Effector memory CD8-positive, alpha-beta T cell (primary cell): ENCODE results near the gene SFT2D2.

Experiments used
- ATAC-seq: fragments of 150-1000 bp; cut with Tn5 transposase; replicated peaks from 2 replicates; pipeline ENCODE4 v1.10.0; 2021; ENCODE audit warnings: mild to moderate bottlenecking, moderate library complexity
- DNase-seq, 3 experiments: peaks; one replicate each; pipeline ENCODE4 v3.0.0; 2021
- H3K27ac Mint-ChIP-seq, 2 donors: one replicate each; pipeline ENCODE4 v1.8.0; 2022; ENCODE audit warnings: mild to moderate bottlenecking in 2 of 2, mixed read lengths in 2 of 2, moderate library complexity in 2 of 2
- H3K27me3 Mint-ChIP-seq, 2 donors: one replicate each; pipeline ENCODE4 v1.8.0; 2022; ENCODE audit warnings: mixed read lengths in 2 of 2
- H3K36me3 Mint-ChIP-seq: one replicate; pipeline ENCODE4 v1.8.0; 2022; ENCODE audit warnings: mild to moderate bottlenecking, moderate library complexity, mixed read lengths; ENCODE audit not compliant: insufficient read depth
- H3K4me1 Mint-ChIP-seq, 2 donors: one replicate each; pipeline ENCODE4 v1.8.0; 2022; ENCODE audit warnings: low read depth in 2 of 2, mixed read lengths in 2 of 2
- H3K4me3 Mint-ChIP-seq, 2 donors: one replicate each; pipeline ENCODE4 v1.8.0; 2022; ENCODE audit warnings: mild to moderate bottlenecking in 2 of 2, mixed read lengths in 2 of 2, moderate library complexity in 2 of 2
- H3K9me3 Mint-ChIP-seq, 2 donors: one replicate each; pipeline ENCODE4 v1.8.0; 2022; ENCODE audit warnings: mixed read lengths in 2 of 2

The SFT2D2 gene

GRCh38 chr1:168230709-168231108, 4.9 kb downstream of the SFT2D2 start:
- ATAC-seq (no peak), DNase-seq (no peak)
- H3K4me1 Mint-ChIP-seq, result peaks cover 63 to 77% of the 10 kb centered on the region in 2 donors
- H3K4me3 Mint-ChIP-seq, result no peak overlapping the region
- peak overlapping the region; percentile 38 to 44 for H3K27ac Mint-ChIP-seq
- H3K27me3 Mint-ChIP-seq, result no peaks in the 10 kb centered on the region
- H3K9me3 Mint-ChIP-seq, result no peaks in the 10 kb centered on the region
- H3K36me3 Mint-ChIP-seq, result peaks cover 49% of the 10 kb centered on the region

- DNase-seq (peak; percentile 37 to 51 (median 41)), ATAC-seq (peak; percentile 99)
- Mint-ChIP-seq H3K4me1 (peaks cover 40 to 68% of the 10 kb centered on the region in 2 donors), H3K27ac (peak overlapping the region; percentile 6 to 53), H3K9me3 (no peaks in the 10 kb centered on the region), H3K27me3 (no peaks in the 10 kb centered on the region), H3K4me3 (no peak overlapping the region), H3K36me3 (peaks cover 73% of the 10 kb centered on the region)
Observed at GRCh38 chr1:168234846-168235547, 9.2 kb downstream of the SFT2D2 start.

GRCh38 chr1:168235548-168235885, 9.7 kb downstream of the SFT2D2 start:
- H3K4me1 Mint-ChIP-seq, result peaks cover 39 to 66% of the 10 kb centered on the region in 2 donors
- ATAC-seq, result peak; percentile 27
- DNase-seq, result no peak
- H3K4me3 Mint-ChIP-seq, result no peak overlapping the region
- H3K27ac Mint-ChIP-seq, result peak overlapping the region; percentile 6 to 53
- no peaks in the 10 kb centered on the region for H3K27me3 Mint-ChIP-seq
- peaks cover 77% of the 10 kb centered on the region for H3K36me3 Mint-ChIP-seq
- no peaks in the 10 kb centered on the region for H3K9me3 Mint-ChIP-seq

- no peak for DNase-seq
- Mint-ChIP-seq H3K27ac (peak overlapping the region; percentile 6 to 53), H3K27me3 (no peaks in the 10 kb centered on the region), H3K4me3 (no peak overlapping the region), H3K4me1 (peaks cover 34 to 61% of the 10 kb centered on the region in 2 donors), H3K9me3 (no peaks in the 10 kb centered on the region), H3K36me3 (peaks cover 80% of the 10 kb centered on the region)
- ATAC-seq, result no peak
Observed at GRCh38 chr1:168235937-168236336, 10.1 kb downstream of the SFT2D2 start.

- H3K27me3 Mint-ChIP-seq, result no peaks in the 10 kb centered on the region
- no peak overlapping the region for H3K4me3 Mint-ChIP-seq
- peaks cover 27 to 52% of the 10 kb centered on the region in 2 donors for H3K4me1 Mint-ChIP-seq
- no peaks in the 10 kb centered on the region for H3K9me3 Mint-ChIP-seq
- H3K27ac Mint-ChIP-seq, result peak overlapping the region in 1 of 2 donors; percentile 29
- ATAC-seq, result no peak
- peaks cover 80% of the 10 kb centered on the region for H3K36me3 Mint-ChIP-seq
- no peak for DNase-seq
Observed at GRCh38 chr1:168236836-168237611, 11.2 kb downstream of the SFT2D2 start.

- DNase-seq, result no peak
Observed at GRCh38 chr1:168243198-168243597, 17.4 kb downstream of the SFT2D2 start.

GRCh38 chr1:168243636-168244212, 17.9 kb downstream of the SFT2D2 start:
- DNase-seq (no peak), ATAC-seq (peak; percentile 78)
- Mint-ChIP-seq H3K4me1 (peaks cover 38 to 42% of the 10 kb centered on the region in 2 donors), H3K27ac (peak overlapping the region; percentile 72 to 90), H3K36me3 (peaks cover 85% of the 10 kb centered on the region), H3K27me3 (no peaks in the 10 kb centered on the region), H3K9me3 (no peaks in the 10 kb centered on the region), H3K4me3 (peak overlapping the region in 1 of 2 donors; percentile 44)

More at GRCh38 chr1:168243198-168243597, 17.4 kb downstream of the SFT2D2 start:
- no peak for ATAC-seq
- Mint-ChIP-seq H3K27me3 (no peaks in the 10 kb centered on the region), H3K9me3 (no peaks in the 10 kb centered on the region), H3K4me3 (no peak overlapping the region), H3K27ac (peak overlapping the region; percentile 72 to 90), H3K36me3 (peaks cover 82% of the 10 kb centered on the region), H3K4me1 (peaks cover 34 to 39% of the 10 kb centered on the region in 2 donors)

GRCh38 chr1:168245042-168245441, 19.2 kb downstream of the SFT2D2 start:
- Mint-ChIP-seq H3K27me3 (no peaks in the 10 kb centered on the region), H3K27ac (peak overlapping the region in 1 of 2 donors; percentile 72), H3K9me3 (no peaks in the 10 kb centered on the region), H3K4me3 (no peak overlapping the region), H3K36me3 (peaks cover 83% of the 10 kb centered on the region), H3K4me1 (peaks cover 42 to 52% of the 10 kb centered on the region in 2 donors)
- no peak for ATAC-seq
- DNase-seq, result no peak

- no peaks in the 10 kb centered on the region for H3K9me3 Mint-ChIP-seq
- peaks cover 44 to 63% of the 10 kb centered on the region in 2 donors for H3K4me1 Mint-ChIP-seq
- no peak for DNase-seq
- H3K36me3 Mint-ChIP-seq, result peaks cover 79% of the 10 kb centered on the region
- H3K27me3 Mint-ChIP-seq, result no peaks in the 10 kb centered on the region
- H3K27ac Mint-ChIP-seq, result no peak overlapping the region
- no peak for ATAC-seq
- H3K4me3 Mint-ChIP-seq, result no peak overlapping the region
Observed at GRCh38 chr1:168246506-168246905, 20.7 kb downstream of the SFT2D2 start.

GRCh38 chr1:168252204-168252733, 26.5 kb downstream of the SFT2D2 start:
- Mint-ChIP-seq H3K27ac (peak overlapping the region; percentile 9 to 46), H3K27me3 (no peaks in the 10 kb centered on the region), H3K4me3 (no peak overlapping the region), H3K4me1 (peaks cover 27 to 45% of the 10 kb centered on the region in 2 donors), H3K36me3 (peaks cover 69% of the 10 kb centered on the region), H3K9me3 (no peaks in the 10 kb centered on the region)
- ATAC-seq (no peak), DNase-seq (no peak)

- Mint-ChIP-seq H3K4me3 (no peak overlapping the region), H3K27ac (no peak overlapping the region), H3K27me3 (no peaks in the 10 kb centered on the region), H3K36me3 (peaks cover 40% of the 10 kb centered on the region), H3K9me3 (no peaks in the 10 kb centered on the region), H3K4me1 (peaks cover 27 to 33% of the 10 kb centered on the region in 2 donors)
- DNase-seq (no peak), ATAC-seq (no peak)
Observed at GRCh38 chr1:168256164-168256563, 30.4 kb downstream of the SFT2D2 start.

GRCh38 chr1:168257397-168257796, 31.6 kb downstream of the SFT2D2 start:
- no peak for ATAC-seq
- Mint-ChIP-seq H3K36me3 (peaks cover 31% of the 10 kb centered on the region), H3K27me3 (no peaks in the 10 kb centered on the region), H3K27ac (peak overlapping the region in 1 of 2 donors; percentile 32), H3K4me1 (peaks cover 28 to 31% of the 10 kb centered on the region in 2 donors), H3K9me3 (no peaks in the 10 kb centered on the region), H3K4me3 (no peak overlapping the region)
- no peak for DNase-seq

- H3K4me3 Mint-ChIP-seq, result no peak overlapping the region
- no peaks in the 10 kb centered on the region for H3K27me3 Mint-ChIP-seq
- peaks cover 19% of the 10 kb centered on the region for H3K36me3 Mint-ChIP-seq
- ATAC-seq (no peak), DNase-seq (no peak)
- peaks cover 21 to 23% of the 10 kb centered on the region in 2 donors for H3K4me1 Mint-ChIP-seq
- no peak overlapping the region for H3K27ac Mint-ChIP-seq
- no peaks in the 10 kb centered on the region for H3K9me3 Mint-ChIP-seq
Observed at GRCh38 chr1:168259567-168259966, 33.8 kb downstream of the SFT2D2 start.
